Activated naive CD8-positive, alpha-beta T cell (primary cell): ENCODE data around the gene DENND1A.

Experiments
- H3K27ac Mint-ChIP-seq: one replicate; pipeline ENCODE4 v1.8.0; 2021; ENCODE audit warnings: mixed read lengths
- H3K27me3 Mint-ChIP-seq: one replicate; pipeline ENCODE4 v1.8.0; 2021; ENCODE audit warnings: mixed read lengths
- H3K36me3 Mint-ChIP-seq: one replicate; pipeline ENCODE4 v1.8.0; 2021; ENCODE audit warnings: mixed read lengths
- H3K4me1 Mint-ChIP-seq: one replicate; pipeline ENCODE4 v1.8.0; 2021; ENCODE audit warnings: low read depth, mixed read lengths
- H3K4me3 Mint-ChIP-seq: one replicate; pipeline ENCODE4 v1.8.0; 2021; ENCODE audit warnings: mild to moderate bottlenecking, mixed read lengths
- H3K9me3 Mint-ChIP-seq: one replicate; pipeline ENCODE4 v1.8.0; 2021; ENCODE audit warnings: low read depth, mixed read lengths

The DENND1A gene

GRCh38 chr9:123528501-123528900 is 401.4 kb downstream of the DENND1A start:
- H3K4me3 Mint-ChIP-seq: no peak overlapping the region
- peaks cover 10% of the 10 kb centered on the region for H3K9me3 Mint-ChIP-seq
- H3K27me3 Mint-ChIP-seq: no peaks in the 10 kb centered on the region
- H3K27ac Mint-ChIP-seq: no peak overlapping the region
- peaks cover 29% of the 10 kb centered on the region for H3K36me3 Mint-ChIP-seq
- H3K4me1 Mint-ChIP-seq: no peaks in the 10 kb centered on the region

GRCh38 chr9:123527981-123528380 is 401.9 kb downstream of the DENND1A start:
- Mint-ChIP-seq H3K9me3 (peaks cover 10% of the 10 kb centered on the region), H3K4me1 (no peaks in the 10 kb centered on the region), H3K4me3 (no peak overlapping the region), H3K27me3 (no peaks in the 10 kb centered on the region), H3K36me3 (peaks cover 26% of the 10 kb centered on the region), H3K27ac (no peak overlapping the region)

GRCh38 chr9:123525957-123526356 is 404.0 kb downstream of the DENND1A start:
- Mint-ChIP-seq H3K4me3 (no peak overlapping the region), H3K36me3 (peaks cover 15% of the 10 kb centered on the region), H3K4me1 (no peaks in the 10 kb centered on the region), H3K27ac (no peak overlapping the region), H3K27me3 (no peaks in the 10 kb centered on the region), H3K9me3 (peaks cover 5% of the 10 kb centered on the region)

- H3K9me3 Mint-ChIP-seq: peaks cover 5% of the 10 kb centered on the region
- H3K4me1 Mint-ChIP-seq: no peaks in the 10 kb centered on the region
- no peak overlapping the region for H3K27ac Mint-ChIP-seq
- no peaks in the 10 kb centered on the region for H3K27me3 Mint-ChIP-seq
- H3K36me3 Mint-ChIP-seq: peaks cover 15% of the 10 kb centered on the region
- no peak overlapping the region for H3K4me3 Mint-ChIP-seq
Measured at GRCh38 chr9:123525424-123525823, 404.5 kb downstream of the DENND1A start.

GRCh38 chr9:123524866-123525265 is 405.1 kb downstream of the DENND1A start:
- Mint-ChIP-seq H3K4me1 (no peaks in the 10 kb centered on the region), H3K27me3 (no peaks in the 10 kb centered on the region), H3K36me3 (peaks cover 11% of the 10 kb centered on the region), H3K4me3 (no peak overlapping the region), H3K27ac (no peak overlapping the region), H3K9me3 (peaks cover 2% of the 10 kb centered on the region)

- Mint-ChIP-seq H3K27me3 (no peaks in the 10 kb centered on the region), H3K9me3 (no peaks in the 10 kb centered on the region), H3K4me1 (no peaks in the 10 kb centered on the region), H3K4me3 (no peak overlapping the region), H3K36me3 (peaks cover 3% of the 10 kb centered on the region), H3K27ac (no peak overlapping the region)
Measured at GRCh38 chr9:123523845-123524244, 406.1 kb downstream of the DENND1A start.

GRCh38 chr9:123523001-123523400 is 406.9 kb downstream of the DENND1A start:
- no peak overlapping the region for H3K27ac Mint-ChIP-seq
- no peak overlapping the region for H3K4me3 Mint-ChIP-seq
- peaks cover 2% of the 10 kb centered on the region for H3K36me3 Mint-ChIP-seq
- no peaks in the 10 kb centered on the region for H3K27me3 Mint-ChIP-seq
- H3K4me1 Mint-ChIP-seq: no peaks in the 10 kb centered on the region
- H3K9me3 Mint-ChIP-seq: no peaks in the 10 kb centered on the region

- no peaks in the 10 kb centered on the region for H3K27me3 Mint-ChIP-seq
- no peak overlapping the region for H3K27ac Mint-ChIP-seq
- H3K4me3 Mint-ChIP-seq: no peak overlapping the region
- H3K9me3 Mint-ChIP-seq: no peaks in the 10 kb centered on the region
- H3K36me3 Mint-ChIP-seq: peaks cover 2% of the 10 kb centered on the region
- no peaks in the 10 kb centered on the region for H3K4me1 Mint-ChIP-seq
Measured at GRCh38 chr9:123522251-123522650, 407.7 kb downstream of the DENND1A start.

GRCh38 chr9:123518338-123518737 is 411.6 kb downstream of the DENND1A start:
- Mint-ChIP-seq H3K4me1 (no peaks in the 10 kb centered on the region), H3K4me3 (no peak overlapping the region), H3K9me3 (no peaks in the 10 kb centered on the region), H3K27ac (no peak overlapping the region), H3K36me3 (peaks cover 7% of the 10 kb centered on the region), H3K27me3 (no peaks in the 10 kb centered on the region)

GRCh38 chr9:123517512-123517911 is 412.4 kb downstream of the DENND1A start:
- Mint-ChIP-seq H3K9me3 (no peaks in the 10 kb centered on the region), H3K4me1 (no peaks in the 10 kb centered on the region), H3K27ac (no peak overlapping the region), H3K4me3 (no peak overlapping the region), H3K36me3 (peaks cover 7% of the 10 kb centered on the region), H3K27me3 (no peaks in the 10 kb centered on the region)

- H3K27me3 Mint-ChIP-seq: no peaks in the 10 kb centered on the region
- H3K36me3 Mint-ChIP-seq: peaks cover 16% of the 10 kb centered on the region
- H3K27ac Mint-ChIP-seq: no peak overlapping the region
- H3K4me1 Mint-ChIP-seq: no peaks in the 10 kb centered on the region
- no peaks in the 10 kb centered on the region for H3K9me3 Mint-ChIP-seq
- H3K4me3 Mint-ChIP-seq: no peak overlapping the region
Measured at GRCh38 chr9:123514766-123515165, 415.2 kb downstream of the DENND1A start.

- Mint-ChIP-seq H3K36me3 (peaks cover 19% of the 10 kb centered on the region), H3K4me3 (no peak overlapping the region), H3K27me3 (no peaks in the 10 kb centered on the region), H3K9me3 (no peaks in the 10 kb centered on the region), H3K4me1 (no peaks in the 10 kb centered on the region), H3K27ac (no peak overlapping the region)
Measured at GRCh38 chr9:123513554-123513953, 416.4 kb downstream of the DENND1A start.

- Mint-ChIP-seq H3K27ac (no peak overlapping the region), H3K4me1 (no peaks in the 10 kb centered on the region), H3K9me3 (no peaks in the 10 kb centered on the region), H3K36me3 (peaks cover 19% of the 10 kb centered on the region), H3K4me3 (no peak overlapping the region), H3K27me3 (no peaks in the 10 kb centered on the region)
Measured at GRCh38 chr9:123511326-123512277, 418.3 kb downstream of the DENND1A start.

- Mint-ChIP-seq H3K27ac (no peak overlapping the region), H3K4me3 (no peak overlapping the region), H3K27me3 (no peaks in the 10 kb centered on the region), H3K9me3 (no peaks in the 10 kb centered on the region), H3K36me3 (peaks cover 19% of the 10 kb centered on the region), H3K4me1 (no peaks in the 10 kb centered on the region)
Measured at GRCh38 chr9:123509646-123510045, 420.3 kb downstream of the DENND1A start.

- peaks cover 12% of the 10 kb centered on the region for H3K36me3 Mint-ChIP-seq
- H3K4me1 Mint-ChIP-seq: no peaks in the 10 kb centered on the region
- no peaks in the 10 kb centered on the region for H3K9me3 Mint-ChIP-seq
- no peaks in the 10 kb centered on the region for H3K27me3 Mint-ChIP-seq
- no peak overlapping the region for H3K27ac Mint-ChIP-seq
- H3K4me3 Mint-ChIP-seq: no peak overlapping the region
Measured at GRCh38 chr9:123508048-123508447, 421.9 kb downstream of the DENND1A start.

GRCh38 chr9:123505496-123505895 is 424.4 kb downstream of the DENND1A start:
- no peaks in the 10 kb centered on the region for H3K27me3 Mint-ChIP-seq
- no peak overlapping the region for H3K27ac Mint-ChIP-seq
- H3K4me1 Mint-ChIP-seq: no peaks in the 10 kb centered on the region
- no peak overlapping the region for H3K4me3 Mint-ChIP-seq
- H3K9me3 Mint-ChIP-seq: no peaks in the 10 kb centered on the region
- peaks cover 10% of the 10 kb centered on the region for H3K36me3 Mint-ChIP-seq
